B cell (primary cell): ENCODE data around the gene ADAMTSL5.

Experiments used
- EZH2 ChIP-seq: IDR thresholded peaks from 2 replicates; pipeline ENCODE4 v1.6.1; 2012; ENCODE audit warnings: borderline replicate concordance, low read depth, mild to moderate bottlenecking, moderate library complexity, low read length; ENCODE audit not compliant: insufficient read depth, poor library complexity, severe bottlenecking
- TF ChIP-seq, protein P1 (sequence below): fragments of 200-600 bp; IDR thresholded peaks from one replicate; pipeline ENCODE4 v1.8.0; 2022; ENCODE audit warnings: antibody characterized with exemption, mild to moderate bottlenecking

DNA sequence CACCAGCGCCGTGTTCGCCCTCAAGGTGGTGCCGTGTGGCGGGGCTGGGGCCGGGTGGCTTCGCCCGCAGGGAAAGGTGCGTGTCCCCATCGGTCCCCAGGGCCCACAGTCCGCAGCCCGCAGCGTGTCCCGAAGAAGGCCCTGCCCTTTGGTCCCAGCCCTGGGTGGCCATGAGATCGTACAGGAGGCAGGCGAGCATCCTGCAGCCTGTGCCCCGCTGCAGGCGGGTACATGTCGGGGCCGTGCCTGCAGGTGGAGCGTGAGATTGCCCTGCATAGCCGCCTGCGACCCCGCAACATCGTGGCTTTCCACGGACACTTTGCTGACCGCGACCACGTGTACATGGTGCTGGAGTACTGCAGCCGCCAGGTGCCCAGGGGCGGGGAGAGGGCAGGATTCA lies 12.5 kb upstream of the ADAMTSL5 start:
- TF ChIP-seq, protein P1, sequence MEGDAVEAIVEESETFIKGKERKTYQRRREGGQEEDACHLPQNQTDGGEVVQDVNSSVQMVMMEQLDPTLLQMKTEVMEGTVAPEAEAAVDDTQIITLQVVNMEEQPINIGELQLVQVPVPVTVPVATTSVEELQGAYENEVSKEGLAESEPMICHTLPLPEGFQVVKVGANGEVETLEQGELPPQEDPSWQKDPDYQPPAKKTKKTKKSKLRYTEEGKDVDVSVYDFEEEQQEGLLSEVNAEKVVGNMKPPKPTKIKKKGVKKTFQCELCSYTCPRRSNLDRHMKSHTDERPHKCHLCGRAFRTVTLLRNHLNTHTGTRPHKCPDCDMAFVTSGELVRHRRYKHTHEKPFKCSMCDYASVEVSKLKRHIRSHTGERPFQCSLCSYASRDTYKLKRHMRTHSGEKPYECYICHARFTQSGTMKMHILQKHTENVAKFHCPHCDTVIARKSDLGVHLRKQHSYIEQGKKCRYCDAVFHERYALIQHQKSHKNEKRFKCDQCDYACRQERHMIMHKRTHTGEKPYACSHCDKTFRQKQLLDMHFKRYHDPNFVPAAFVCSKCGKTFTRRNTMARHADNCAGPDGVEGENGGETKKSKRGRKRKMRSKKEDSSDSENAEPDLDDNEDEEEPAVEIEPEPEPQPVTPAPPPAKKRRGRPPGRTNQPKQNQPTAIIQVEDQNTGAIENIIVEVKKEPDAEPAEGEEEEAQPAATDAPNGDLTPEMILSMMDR, result no peak
- no peak for TF ChIP-seq EZH2
